CD4-positive, alpha-beta T cell treated with Interferon alpha-2 for 1 hour (primary cell): Measurements from ENCODE around the gene STARD9.
"Not testable (repeated sequence)": the region's sequence is repeated elsewhere in the genome, so short reads cannot be mapped to it uniquely, and the experiment has no call there.

Experiments used
- DNase-seq, 2 donors: peaks; one replicate each; pipeline ENCODE4 v3.0.0-alpha.2; 2020 to 2022

STARD9 gene

GRCh38 chr15:42632105-42632675, 56.8 kb downstream of the STARD9 start:
- DNase-seq: no peak

- no peak for DNase-seq
Measured at GRCh38 chr15:42640109-42640508, 64.7 kb downstream of the STARD9 start.

GRCh38 chr15:42650208-42651066, 75.0 kb downstream of the STARD9 start:
- peak; percentile 56 to 64 for DNase-seq

- DNase-seq: no peak
Measured at GRCh38 chr15:42665827-42666226, 90.4 kb downstream of the STARD9 start.

GRCh38 chr15:42667855-42668254, 92.4 kb downstream of the STARD9 start:
- DNase-seq: no peak

GRCh38 chr15:42670451-42670850, 95.0 kb downstream of the STARD9 start:
- no peak for DNase-seq

- no peak for DNase-seq
Measured at GRCh38 chr15:42672444-42672843, 97.0 kb downstream of the STARD9 start.

GRCh38 chr15:42674472-42674871, 99.1 kb downstream of the STARD9 start:
- DNase-seq: no peak

GRCh38 chr15:42675021-42675420, 99.6 kb downstream of the STARD9 start:
- DNase-seq: no peak

- no peak for DNase-seq
Measured at GRCh38 chr15:42679285-42680141, 104.1 kb downstream of the STARD9 start.

GRCh38 chr15:42680142-42680482, 104.7 kb downstream of the STARD9 start:
- not testable (repeated sequence) for DNase-seq

GRCh38 chr15:42681119-42681518, 105.7 kb downstream of the STARD9 start:
- DNase-seq: no peak

- no peak for DNase-seq
Measured at GRCh38 chr15:42686281-42686680, 110.9 kb downstream of the STARD9 start.

GRCh38 chr15:42687740-42688139, 112.3 kb downstream of the STARD9 start:
- no peak for DNase-seq

- DNase-seq: no peak
Measured at GRCh38 chr15:42688301-42688700, 112.9 kb downstream of the STARD9 start.

GRCh38 chr15:42691308-42691707, 115.9 kb downstream of the STARD9 start:
- no peak for DNase-seq

GRCh38 chr15:42691770-42692169, 116.4 kb downstream of the STARD9 start:
- DNase-seq: no peak

- no peak for DNase-seq
Measured at GRCh38 chr15:42692536-42692935, 117.1 kb downstream of the STARD9 start.

- DNase-seq: no peak
Measured at GRCh38 chr15:42692997-42693396, 117.6 kb downstream of the STARD9 start.

- DNase-seq: no peak
Measured at GRCh38 chr15:42693496-42693895, 118.1 kb downstream of the STARD9 start.

GRCh38 chr15:42693942-42694341, 118.5 kb downstream of the STARD9 start:
- DNase-seq: no peak

GRCh38 chr15:42694398-42694797, 119.0 kb downstream of the STARD9 start:
- DNase-seq: no peak

GRCh38 chr15:42695527-42696071, 120.2 kb downstream of the STARD9 start:
- no peak for DNase-seq
